HG03108 (cell line): ENCODE results near the gene CALN1.
"Not testable (repeated sequence)": the region's sequence is repeated elsewhere in the genome, so short reads cannot be mapped to it uniquely, and the experiment has no call there.

Experiments
- ATAC-seq: cut with Tn5 transposase; IDR thresholded peaks from one replicate; pipeline ENCODE4 v1.9.1; 2021; ENCODE audit warnings: moderate library complexity; ENCODE audit not compliant: unreplicated experiment

CALN1 gene

GRCh38 chr7:71995111-71995510, 417.0 kb downstream of the CALN1 start:
- ATAC-seq, result no peak

- ATAC-seq, result no peak
These were observed 420.6 kb downstream of the CALN1 start for GRCh38 chr7:71991586-71991985.

GRCh38 chr7:71990138-71990462, 422.0 kb downstream of the CALN1 start:
- no peak for ATAC-seq

GRCh38 chr7:71988201-71988600, 423.9 kb downstream of the CALN1 start:
- no peak for ATAC-seq

- ATAC-seq, result no peak
These were observed 424.9 kb downstream of the CALN1 start for GRCh38 chr7:71987200-71987767.

- no peak for ATAC-seq
These were observed 427.8 kb downstream of the CALN1 start for GRCh38 chr7:71984348-71984747.

GRCh38 chr7:71982851-71983250, 429.3 kb downstream of the CALN1 start:
- no peak for ATAC-seq

- no peak for ATAC-seq
These were observed 435.5 kb downstream of the CALN1 start for GRCh38 chr7:71976645-71977044.

GRCh38 chr7:71974611-71975010, 437.5 kb downstream of the CALN1 start:
- no peak for ATAC-seq

GRCh38 chr7:71972534-71972933, 439.6 kb downstream of the CALN1 start:
- no peak for ATAC-seq

GRCh38 chr7:71970725-71971124, 441.4 kb downstream of the CALN1 start:
- ATAC-seq, result no peak

GRCh38 chr7:71962636-71963035, 449.5 kb downstream of the CALN1 start:
- no peak for ATAC-seq

GRCh38 chr7:71961283-71961682, 450.9 kb downstream of the CALN1 start:
- no peak for ATAC-seq

GRCh38 chr7:71942115-71942514, 470.0 kb downstream of the CALN1 start:
- ATAC-seq, result no peak

GRCh38 chr7:71937840-71938371, 474.2 kb downstream of the CALN1 start:
- ATAC-seq, result no peak

GRCh38 chr7:71935674-71936073, 476.5 kb downstream of the CALN1 start:
- ATAC-seq, result no peak

- no peak for ATAC-seq
These were observed 478.7 kb downstream of the CALN1 start for GRCh38 chr7:71933426-71933825.

- ATAC-seq, result no peak
These were observed 486.5 kb downstream of the CALN1 start for GRCh38 chr7:71925663-71926062.

- not testable (repeated sequence) for ATAC-seq
These were observed 497.9 kb downstream of the CALN1 start for GRCh38 chr7:71914204-71914603.

GRCh38 chr7:71912476-71912875, 499.7 kb downstream of the CALN1 start:
- no peak for ATAC-seq

GRCh38 chr7:71911051-71911450, 501.1 kb downstream of the CALN1 start:
- ATAC-seq, result no peak

- no peak for ATAC-seq
These were observed 506.3 kb downstream of the CALN1 start for GRCh38 chr7:71905821-71906220.

GRCh38 chr7:71904484-71904883, 507.7 kb downstream of the CALN1 start:
- no peak for ATAC-seq
